Mesendoderm (in vitro differentiated cells): Measurements from ENCODE around the gene SRSF3. TPM values are rescaled to one million over a fixed set of nuclear protein-coding genes. Genes with fewer than 3 reads are reported as not detected.

Source experiments
- DNase-seq: peaks from one replicate; pipeline ENCODE4 v3.0.0; 2013
- H2AK5ac ChIP-seq: 2 replicates; pipeline ENCODE4 v1.6.1; 2013; ENCODE audit warnings: low read length, inconsistent platforms
- H2BK120ac ChIP-seq: 2 replicates; pipeline ENCODE4 v1.6.1; 2013; ENCODE audit warnings: low read depth, mild to moderate bottlenecking, low read length, moderate library complexity, mixed read lengths
- H2BK15ac ChIP-seq: replicated peaks from 2 replicates; pipeline ENCODE4 v1.6.1; 2013; ENCODE audit warnings: low read depth, mild to moderate bottlenecking, moderate library complexity
- H2BK5ac ChIP-seq: 2 replicates; pipeline ENCODE4 v1.6.1; 2013; ENCODE audit warnings: low read length, inconsistent platforms
- H3K18ac ChIP-seq: 2 replicates; pipeline ENCODE4 v1.6.1; 2013; ENCODE audit warnings: mild to moderate bottlenecking, low read length, mixed read lengths
- H3K23ac ChIP-seq: one replicate; pipeline ENCODE4 v1.6.1; 2013; ENCODE audit warnings: low read length
- H3K27ac ChIP-seq: 2 replicates; pipeline ENCODE4 v1.5.1; 2013; ENCODE audit warnings: low read depth, mild to moderate bottlenecking, inconsistent platforms, low read length, moderate library complexity
- H3K27me3 ChIP-seq: 2 replicates; pipeline ENCODE4 v1.6.1; 2013; ENCODE audit warnings: low read length, control low read depth, mild to moderate bottlenecking, inconsistent platforms; ENCODE audit not compliant: insufficient read depth, poor library complexity
- H3K36me3 ChIP-seq: 2 replicates; pipeline ENCODE4 v1.6.1; 2013; ENCODE audit warnings: low read length, inconsistent platforms; ENCODE audit not compliant: control insufficient read depth, insufficient read depth
- H3K4ac ChIP-seq: one replicate; pipeline ENCODE4 v1.6.1; 2013; ENCODE audit warnings: low read depth, mild to moderate bottlenecking, low read length, moderate library complexity
- H3K4me1 ChIP-seq: 2 replicates; pipeline ENCODE4 v1.6.1; 2013; ENCODE audit warnings: low read depth, low read length, inconsistent platforms; ENCODE audit not compliant: control insufficient read depth
- H3K4me2 ChIP-seq: 2 replicates; pipeline ENCODE4 v1.6.1; 2013; ENCODE audit warnings: low read length
- H3K4me3 ChIP-seq: 2 replicates; pipeline ENCODE4 v1.5.1; 2013; ENCODE audit warnings: mild to moderate bottlenecking, low read length
- H3K56ac ChIP-seq: one replicate; pipeline ENCODE4 v1.6.1; 2013; ENCODE audit warnings: low read length
- H3K79me1 ChIP-seq: 2 replicates; pipeline ENCODE4 v1.6.1; 2013; ENCODE audit warnings: low read length, inconsistent platforms
- H3K79me2 ChIP-seq: 2 replicates; pipeline ENCODE4 v1.6.1; 2013; ENCODE audit warnings: mild to moderate bottlenecking, low read length; ENCODE audit not compliant: control insufficient read depth, insufficient read depth
- H3K9ac ChIP-seq: 2 replicates; pipeline ENCODE4 v1.6.1; 2013; ENCODE audit warnings: low read length, inconsistent platforms
- H4K5ac ChIP-seq: one replicate; pipeline ENCODE4 v1.6.1; 2013; ENCODE audit warnings: low read length
- H4K8ac ChIP-seq: one replicate; pipeline ENCODE4 v1.6.1; 2013; ENCODE audit warnings: low read depth, mild to moderate bottlenecking, control low read depth, low read length, moderate library complexity
- WGBS: extraction: QIAGEN DNeasy Blood & Tissue Kit; methylation state at CpG from one replicate; pipeline ENCODE4 v1.1.7; 2013; ENCODE audit warnings: low lambda C conversion rate, missing lambda C conversion rate; ENCODE audit not compliant: insufficient coverage; ENCODE audit errors: extremely low coverage; 5-methylcytosine and 5-hydroxymethylcytosine counted together
- polyA plus RNA-seq, 2 experiments: library from polyadenylated mRNA; stranded (reverse); fragments of 200-250 nt; gene quantifications; one replicate each; pipeline ENCODE4 v1.2.3, GENCODE V29; 2013

The SRSF3 gene
- polyA plus RNA-seq (2013, experiment 1 of 2) = 366 TPM
- polyA plus RNA-seq (2013, experiment 2 of 2) = 368 TPM

GRCh38 chr6:36594029-36594815 lies at the start of gene SRSF3:
SRSF3 (plus strand) TSS chr6:36594362; CDS start chr6:36596763, 2,401 bp downstream.
- peaks cover 2% of the 10 kb centered on the region for H3K4me1 ChIP-seq
- peak within 1 kb of the TSS; percentile 42 for H2BK15ac ChIP-seq
- peak within 1 kb of the TSS; percentile 98 for H3K27ac ChIP-seq

GRCh38 chr6:36545767-36546307 lies 48.3 kb upstream of the SRSF3 start:
- Histone ChIP-seq H3K79me2 (peaks cover 23% of the 10 kb centered on the region), H4K8ac (no peak overlapping the region), H3K36me3 (no peaks in the 10 kb centered on the region), H2BK5ac (no peak overlapping the region), H4K5ac (no peak overlapping the region), H3K23ac (no peak overlapping the region), H3K27ac (no peak overlapping the region), H3K4me2 (peak overlapping the region; percentile 53), H3K18ac (no peak overlapping the region), H3K27me3 (no peaks in the 10 kb centered on the region), H3K79me1 (peaks cover 5% of the 10 kb centered on the region), H3K4me1 (peaks cover 2% of the 10 kb centered on the region), H2AK5ac (no peak overlapping the region), H3K4ac (no peak overlapping the region), H2BK15ac (no peak overlapping the region), H3K4me3 (peak overlapping the region; percentile 26), H3K9ac (peak overlapping the region; percentile 60), H3K56ac (peak overlapping the region; percentile 97), H2BK120ac (no peak overlapping the region)
- WGBS = no CpG with 5 or more reads among the region's 3 CpGs
- DNase-seq = no peak

More at GRCh38 chr6:36594029-36594815, at the start of gene SRSF3:
- no peak within 1 kb of the TSS for H3K23ac ChIP-seq
- H3K4me3 ChIP-seq = peak within 1 kb of the TSS; percentile 97
- peak within 1 kb of the TSS; percentile 92 for H2BK5ac ChIP-seq
- H4K5ac ChIP-seq = peak within 1 kb of the TSS; percentile 87
- H4K8ac ChIP-seq = peak within 1 kb of the TSS; percentile 91
- H3K56ac ChIP-seq = peak within 1 kb of the TSS; percentile 99
- H3K4ac ChIP-seq = peak within 1 kb of the TSS; percentile 97
- DNase-seq = peak; percentile 99
- peak within 1 kb of the TSS; percentile 65 for H2BK120ac ChIP-seq
- no peaks in the 10 kb centered on the region for H3K27me3 ChIP-seq
- H3K4me2 ChIP-seq = peak within 1 kb of the TSS; percentile 99
- no peaks in the 10 kb centered on the region for H3K79me1 ChIP-seq
- H2AK5ac ChIP-seq = peak within 1 kb of the TSS; percentile 43
- peak within 1 kb of the TSS; percentile 96 for H3K9ac ChIP-seq
- no CpG with 5 or more reads among the region's 58 CpGs for WGBS
- H3K18ac ChIP-seq = peak within 1 kb of the TSS; percentile 93
- peaks cover 52% of the 10 kb centered on the region for H3K79me2 ChIP-seq
- peaks cover 12% of the 10 kb centered on the region for H3K36me3 ChIP-seq

GRCh38 chr6:36546308-36546919 lies 47.7 kb upstream of the SRSF3 start:
- no CpG with 5 or more reads among the region's 15 CpGs for WGBS
- Histone ChIP-seq H3K4me3 (peak overlapping the region; percentile 26), H4K5ac (no peak overlapping the region), H3K27ac (peak overlapping the region; percentile 98), H3K4ac (peak overlapping the region; percentile 97), H3K79me1 (peaks cover 5% of the 10 kb centered on the region), H3K18ac (peak overlapping the region; percentile 99), H3K79me2 (peaks cover 23% of the 10 kb centered on the region), H2BK5ac (no peak overlapping the region), H3K4me1 (peaks cover 2% of the 10 kb centered on the region), H3K9ac (peak overlapping the region; percentile 60), H3K23ac (no peak overlapping the region), H2BK15ac (no peak overlapping the region), H3K4me2 (peak overlapping the region; percentile 53), H3K36me3 (no peaks in the 10 kb centered on the region), H4K8ac (no peak overlapping the region), H3K56ac (peak overlapping the region; percentile 97), H2BK120ac (no peak overlapping the region), H3K27me3 (no peaks in the 10 kb centered on the region), H2AK5ac (no peak overlapping the region)
- peak; percentile 35 for DNase-seq

- H2AK5ac ChIP-seq = peak within 1 kb of the TSS; percentile 11
- peak within 1 kb of the TSS; percentile 97 for H3K56ac ChIP-seq
- H3K4me1 ChIP-seq = peaks cover 2% of the 10 kb centered on the region
- peaks cover 23% of the 10 kb centered on the region for H3K79me2 ChIP-seq
- no peaks in the 10 kb centered on the region for H3K36me3 ChIP-seq
- peak; percentile 94 for DNase-seq
- no peak within 1 kb of the TSS for H4K5ac ChIP-seq
- peak within 1 kb of the TSS; percentile 26 for H3K4me3 ChIP-seq
- H3K27me3 ChIP-seq = no peaks in the 10 kb centered on the region
- peak within 1 kb of the TSS; percentile 99 for H3K18ac ChIP-seq
- H3K4me2 ChIP-seq = peak within 1 kb of the TSS; percentile 53
- no peak within 1 kb of the TSS for H4K8ac ChIP-seq
- no peak within 1 kb of the TSS for H3K23ac ChIP-seq
- peak within 1 kb of the TSS; percentile 98 for H3K27ac ChIP-seq
- no peak within 1 kb of the TSS for H2BK15ac ChIP-seq
- peak within 1 kb of the TSS; percentile 81 for H2BK5ac ChIP-seq
- peak within 1 kb of the TSS; percentile 60 for H3K9ac ChIP-seq
- no CpG with 5 or more reads among the region's 51 CpGs for WGBS
- no peak within 1 kb of the TSS for H2BK120ac ChIP-seq
- H3K79me1 ChIP-seq = peaks cover 5% of the 10 kb centered on the region
- H3K4ac ChIP-seq = peak within 1 kb of the TSS; percentile 97
Observed at GRCh38 chr6:36546920-36547645, 47.1 kb upstream of the SRSF3 start, which contains the start of gene STK38. STK38 (minus strand) TSS chr6:36547479; CDS start chr6:36540202, 7,277 bp downstream.

- H3K4me2 ChIP-seq = no peak overlapping the region
- no peak overlapping the region for H3K27ac ChIP-seq
- no peaks in the 10 kb centered on the region for H3K27me3 ChIP-seq
- H3K56ac ChIP-seq = peak overlapping the region; percentile 30
- DNase-seq = no peak
- no peak overlapping the region for H2BK5ac ChIP-seq
- H3K36me3 ChIP-seq = no peaks in the 10 kb centered on the region
- no peak overlapping the region for H3K4ac ChIP-seq
- H2AK5ac ChIP-seq = peak overlapping the region; percentile 11
- H4K5ac ChIP-seq = no peak overlapping the region
- 100% methylated on average over 2 of the region's 13 CpGs for WGBS
- no peak overlapping the region for H3K4me3 ChIP-seq
- H3K18ac ChIP-seq = no peak overlapping the region
- H3K4me1 ChIP-seq = peaks cover 2% of the 10 kb centered on the region
- no peak overlapping the region for H2BK15ac ChIP-seq
- no peak overlapping the region for H4K8ac ChIP-seq
- H3K9ac ChIP-seq = no peak overlapping the region
- peaks cover 5% of the 10 kb centered on the region for H3K79me1 ChIP-seq
- H3K79me2 ChIP-seq = peaks cover 23% of the 10 kb centered on the region
- H2BK120ac ChIP-seq = no peak overlapping the region
- no peak overlapping the region for H3K23ac ChIP-seq
Observed at GRCh38 chr6:36547646-36548400, 46.3 kb upstream of the SRSF3 start.
